NCI-H2107 treated with DMSO at 0.1 percent for 48 hours (cell line): ENCODE results near the gene GPR157.
"Not testable (repeated sequence)": the region's sequence is repeated elsewhere in the genome, so short reads cannot be mapped to it uniquely, and the experiment has no call there.

Experiments
- DNase-seq: peaks from one replicate; lab custom pipeline; 2025; ENCODE audit not compliant: unreplicated experiment; lab: John Stamatoyannopoulos, UW

Gene GPR157

GRCh38 chr1:9128520-9129265 lies at the start of gene GPR157:
Gene GPR157, minus strand, starts transcription at chr1:9129102. Its CDS starts 75 bp downstream, at chr1:9129027.
- DNase-seq: no peak

GRCh38 chr1:9174762-9175161 lies 45.9 kb upstream of the GPR157 start:
- DNase-seq: no peak

- no peak for DNase-seq
Measured at GRCh38 chr1:9174243-9174642, 45.3 kb upstream of the GPR157 start.

- no peak for DNase-seq
Measured at GRCh38 chr1:9169601-9170137, 40.8 kb upstream of the GPR157 start.

GRCh38 chr1:9167638-9168037 lies 38.7 kb upstream of the GPR157 start:
- DNase-seq: no peak

GRCh38 chr1:9166289-9167235 lies 37.7 kb upstream of the GPR157 start:
- no peak for DNase-seq

- DNase-seq: no peak
Measured at GRCh38 chr1:9165396-9165795, 36.5 kb upstream of the GPR157 start.

- DNase-seq: no peak
Measured at GRCh38 chr1:9164919-9165318, 36.0 kb upstream of the GPR157 start.

GRCh38 chr1:9164532-9164900 lies 35.6 kb upstream of the GPR157 start:
- DNase-seq: no peak

- no peak for DNase-seq
Measured at GRCh38 chr1:9161963-9162362, 33.1 kb upstream of the GPR157 start.

- DNase-seq: no peak
Measured at GRCh38 chr1:9161342-9161741, 32.4 kb upstream of the GPR157 start.

- no peak for DNase-seq
Measured at GRCh38 chr1:9160079-9160717, 31.3 kb upstream of the GPR157 start.

- DNase-seq: no peak
Measured at GRCh38 chr1:9155879-9156278, 27.0 kb upstream of the GPR157 start.

GRCh38 chr1:9155405-9155804 lies 26.5 kb upstream of the GPR157 start:
- DNase-seq: not testable (repeated sequence)

GRCh38 chr1:9153152-9153551 lies 24.2 kb upstream of the GPR157 start:
- no peak for DNase-seq

- no peak for DNase-seq
Measured at GRCh38 chr1:9152535-9152934, 23.6 kb upstream of the GPR157 start.

GRCh38 chr1:9151328-9151860 lies 22.5 kb upstream of the GPR157 start:
- DNase-seq: no peak

- no peak for DNase-seq
Measured at GRCh38 chr1:9150582-9151327, 21.9 kb upstream of the GPR157 start.

- DNase-seq: no peak
Measured at GRCh38 chr1:9149837-9150581, 21.1 kb upstream of the GPR157 start.

GRCh38 chr1:9149151-9149550 lies 20.2 kb upstream of the GPR157 start:
- no peak for DNase-seq
